Measurements from ENCODE around the gene SAMMSON. TPM values are rescaled to one million over a fixed set of nuclear protein-coding genes. Genes with fewer than 3 reads are reported as not detected.

The SAMMSON gene
- total RNA-seq, 1 donor from 2014 or later, result not detected

DNA sequence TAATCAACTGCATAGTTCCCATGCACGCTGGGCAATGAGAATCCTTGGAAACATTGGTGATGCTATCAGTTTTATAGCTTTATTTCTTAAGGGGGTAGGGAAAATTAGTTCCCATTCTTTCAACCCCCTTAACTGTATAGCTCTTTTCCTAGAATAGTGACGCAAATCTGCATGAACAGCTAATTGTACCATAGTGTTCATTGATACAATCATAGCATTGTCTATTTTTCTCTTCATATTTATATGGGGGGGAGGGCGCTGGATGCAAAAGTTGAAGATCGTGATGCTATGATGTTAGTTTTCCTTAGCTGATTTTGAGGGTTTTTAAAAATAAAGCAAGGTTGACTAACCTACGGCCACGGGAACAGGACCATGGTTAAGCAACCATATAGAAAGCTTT is 32.4 kb upstream of the SAMMSON start:
- H3K4me1 Mint-ChIP-seq, result peaks cover 2% of the 10 kb centered on the region
- no peaks in the 10 kb centered on the region for H3K9me3 Mint-ChIP-seq
- no peaks in the 10 kb centered on the region for H3K27me3 Mint-ChIP-seq (ENCODE audit: low read depth)
- DNase-seq (ENCODE audit: low spot score in 2 of 2, unreplicated experiment in 2 of 2), result no peak
- no peak overlapping the region for H3K4me3 Mint-ChIP-seq
- H3K27ac Mint-ChIP-seq, result no peak overlapping the region
- TF ChIP-seq CTCF (IDR thresholded peaks at IDR 0.05; ENCODE audit: unreplicated experiment), result no peak
- H3K36me3 Mint-ChIP-seq, result peaks cover 5% of the 10 kb centered on the region

- no peaks in the 10 kb centered on the region for H3K4me1 Mint-ChIP-seq
- H3K27ac Mint-ChIP-seq, result no peak overlapping the region
- H3K36me3 Mint-ChIP-seq, result no peaks in the 10 kb centered on the region
- peaks cover 9% of the 10 kb centered on the region for H3K27me3 Mint-ChIP-seq (ENCODE audit: low read depth)
- no peaks in the 10 kb centered on the region for H3K9me3 Mint-ChIP-seq
- no peak for DNase-seq (ENCODE audit: low spot score in 2 of 2, unreplicated experiment in 2 of 2)
- H3K4me3 Mint-ChIP-seq, result no peak overlapping the region
- no peak for TF ChIP-seq CTCF (IDR thresholded peaks at IDR 0.05; ENCODE audit: unreplicated experiment)
Measured at GRCh38 chr3:69970827-69971226, 28.7 kb upstream of the SAMMSON start.

GRCh38 chr3:69972672-69973071 is 26.9 kb upstream of the SAMMSON start:
- H3K4me3 Mint-ChIP-seq, result no peak overlapping the region
- peaks cover 9% of the 10 kb centered on the region for H3K27me3 Mint-ChIP-seq (ENCODE audit: low read depth)
- no peak for TF ChIP-seq CTCF (IDR thresholded peaks at IDR 0.05; ENCODE audit: unreplicated experiment)
- no peak for DNase-seq (ENCODE audit: low spot score in 2 of 2, unreplicated experiment in 2 of 2)
- H3K4me1 Mint-ChIP-seq, result no peaks in the 10 kb centered on the region
- H3K27ac Mint-ChIP-seq, result no peak overlapping the region
- H3K9me3 Mint-ChIP-seq, result peaks cover 7% of the 10 kb centered on the region
- no peaks in the 10 kb centered on the region for H3K36me3 Mint-ChIP-seq

GRCh38 chr3:69976021-69976420 is 23.5 kb upstream of the SAMMSON start:
- no peak for DNase-seq (ENCODE audit: low spot score in 2 of 2, unreplicated experiment in 2 of 2)
- no peak for TF ChIP-seq CTCF (IDR thresholded peaks at IDR 0.05; ENCODE audit: unreplicated experiment)
- Mint-ChIP-seq H3K27ac (no peak overlapping the region), H3K27me3 (ENCODE audit: low read depth) (peaks cover 9% of the 10 kb centered on the region), H3K36me3 (no peaks in the 10 kb centered on the region), H3K4me3 (no peak overlapping the region), H3K4me1 (no peaks in the 10 kb centered on the region), H3K9me3 (peaks cover 35% of the 10 kb centered on the region)

DNA sequence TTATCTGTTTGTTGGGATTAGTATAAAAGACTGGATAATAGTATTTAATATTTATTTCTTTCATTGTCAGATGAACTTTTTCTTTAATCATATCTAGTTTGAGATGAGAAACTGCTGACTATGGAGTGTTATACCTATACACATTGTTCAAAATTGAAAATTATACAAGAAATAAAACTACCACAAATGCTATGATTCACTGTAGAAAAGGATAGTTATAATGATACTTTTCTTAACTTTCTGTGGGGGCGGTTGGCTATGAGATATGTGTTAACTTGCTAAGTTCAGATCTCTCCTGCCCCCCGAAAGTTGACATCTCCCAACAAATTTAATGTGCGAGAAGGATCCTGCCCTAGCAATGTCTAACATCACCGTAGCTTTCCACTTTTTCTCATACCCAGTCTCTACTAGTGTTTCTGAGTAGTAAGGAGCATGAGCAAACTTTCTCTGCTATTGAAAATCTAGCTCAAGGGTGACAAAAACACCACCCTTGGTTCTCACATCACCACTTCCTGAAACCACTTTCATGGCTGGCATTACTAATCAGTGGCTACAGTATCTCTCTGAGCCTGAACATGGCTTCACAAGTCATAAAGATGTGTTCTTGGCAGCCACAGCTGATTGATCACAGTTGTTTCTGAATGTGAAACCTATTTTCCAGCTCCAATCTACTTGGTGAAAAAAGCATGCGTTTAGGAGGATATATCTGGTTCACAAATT is 15.8 kb upstream of the SAMMSON start:
- TF ChIP-seq CTCF (IDR thresholded peaks at IDR 0.05; ENCODE audit: unreplicated experiment), result no peak
- Mint-ChIP-seq H3K4me3 (no peak overlapping the region), H3K4me1 (no peaks in the 10 kb centered on the region), H3K36me3 (no peaks in the 10 kb centered on the region), H3K27ac (no peak overlapping the region), H3K9me3 (peaks cover 20% of the 10 kb centered on the region), H3K27me3 (ENCODE audit: low read depth) (peaks cover 39% of the 10 kb centered on the region)
- DNase-seq (ENCODE audit: low spot score in 2 of 2, unreplicated experiment in 2 of 2), result no peak
